H1 (cell line): ENCODE measurements around the gene GSC. TPM values are rescaled to one million over a fixed set of nuclear protein-coding genes. Genes with fewer than 3 reads are reported as not detected.

Experiments
- CTCF ChIA-PET: fragments of 300-600 bp; sonication (Branson Sonifier 250); formaldehyde crosslinking; loops from one replicate; lab custom pipeline; 2021; ENCODE audit not compliant: partially characterized antibody; lab: Charles Lee
- POLR2A ChIA-PET: fragments of 300-600 bp; sonication (Branson Sonifier 250); formaldehyde crosslinking; loops from one replicate; lab custom pipeline; 2021; ENCODE audit warnings: inconsistent platforms; ENCODE audit not compliant: partially characterized antibody; lab: Charles Lee
- DNase-seq, 2 experiments: peaks; one replicate each; pipeline versions ENCODE4 v3.0.0 to v3.0.0-alpha.2; 2010 to 2022; ENCODE audit warnings: low spot score in 2 of 2, low read depth in 1 of 2, mixed read lengths in 1 of 2
- FAIRE-seq: peaks from 2 replicates; lab custom pipeline; 2011; peaks lifted over from hg19 to GRCh38; lab: Jason Lieb, UNC
- H2AFZ ChIP-seq: 2 replicates; pipeline ENCODE4 v1.8.1; 2012; ENCODE audit warnings: low read length, inconsistent platforms
- H2AK5ac ChIP-seq: 2 replicates; pipeline ENCODE4 v1.6.1; 2013; ENCODE audit warnings: low read depth, low read length
- H2BK120ac ChIP-seq: replicated peaks from 2 replicates; pipeline ENCODE3; 2013; ENCODE audit warnings: low read depth, low read length, inconsistent platforms
- H2BK12ac ChIP-seq: 2 replicates; pipeline ENCODE4 v1.6.1; 2013; ENCODE audit warnings: low read depth, low read length
- H2BK15ac ChIP-seq: 2 replicates; pipeline ENCODE4 v1.6.1; 2013; ENCODE audit warnings: low read length
- H2BK20ac ChIP-seq: 2 replicates; pipeline ENCODE4 v1.6.1; 2013; ENCODE audit warnings: low read length
- H2BK5ac ChIP-seq: 2 replicates; pipeline ENCODE4 v1.6.1; 2013; ENCODE audit warnings: low read depth, low read length
- H3K14ac ChIP-seq: 2 replicates; pipeline ENCODE4 v1.6.1; 2013; ENCODE audit warnings: inconsistent platforms; ENCODE audit not compliant: insufficient read length
- H3K18ac ChIP-seq: 2 replicates; pipeline ENCODE4 v1.6.1; 2013; ENCODE audit warnings: low read length; ENCODE audit errors: extremely low read depth
- H3K23ac ChIP-seq: 2 replicates; pipeline ENCODE4 v1.6.1; 2013; ENCODE audit warnings: inconsistent platforms; ENCODE audit not compliant: insufficient read length
- H3K23me2 ChIP-seq: 2 replicates; pipeline ENCODE4 v1.6.1; 2013; ENCODE audit warnings: low read depth, low read length
- H3K27ac ChIP-seq: 2 replicates; pipeline ENCODE4 v1.6.1; 2011; ENCODE audit warnings: low read depth, low read length, inconsistent platforms
- H3K27me3 ChIP-seq, 4 experiments: replicated peaks in 1 of 4; 1 replicate in 1 of 4; 2 replicates in 3 of 4; pipeline versions ENCODE4 v1.6.1 to v1.8.1; 2011 to 2013; ENCODE audit warnings: low read length in 3 of 4, mild to moderate bottlenecking in 3 of 4, inconsistent platforms in 2 of 4, mixed read lengths in 2 of 4, moderate library complexity in 1 of 4; ENCODE audit not compliant: control insufficient read depth in 3 of 4, insufficient read depth in 3 of 4; ENCODE audit errors: extremely low read depth in 1 of 4
- H3K36me3 ChIP-seq, 4 experiments: 2 replicates each; pipeline versions ENCODE4 v1.6.1 to v1.8.1; 2011 to 2013; ENCODE audit warnings: mild to moderate bottlenecking in 4 of 4, low read length in 3 of 4, moderate library complexity in 2 of 4, control low read depth in 1 of 4, inconsistent platforms in 1 of 4; ENCODE audit not compliant: insufficient read depth in 4 of 4, control insufficient read depth in 2 of 4
- H3K4ac ChIP-seq: replicated peaks from 2 replicates; pipeline ENCODE3; 2013; ENCODE audit warnings: low read length, low read depth, mixed read lengths, inconsistent platforms; ENCODE audit not compliant: insufficient read length
- H3K4me1 ChIP-seq, 4 experiments: replicated peaks in 1 of 4; 1 replicate in 1 of 4; 2 replicates in 3 of 4; pipeline versions ENCODE4 v1.6.1 to v1.8.1; 2011 to 2013; ENCODE audit warnings: low read length in 3 of 4, inconsistent platforms in 2 of 4, mixed read lengths in 1 of 4; ENCODE audit not compliant: insufficient read depth in 4 of 4, control insufficient read depth in 3 of 4
- H3K4me2 ChIP-seq, 2 experiments: 2 replicates each; pipeline versions ENCODE4 v1.6.1 to v1.8.1; 2011 to 2013; ENCODE audit warnings: low read depth in 2 of 2, low read length in 2 of 2, control low read depth in 1 of 2, inconsistent platforms in 1 of 2, mild to moderate bottlenecking in 1 of 2; ENCODE audit not compliant: insufficient read depth in 1 of 2
- H3K4me3 ChIP-seq, 4 experiments: fragments of 200-600, 300-600 bp in 1 of 4; sonication (generic), shearing (Covaris generic), sonication (Bioruptor Twin) in 1 of 4; 2 replicates each; pipeline versions ENCODE4 v1.5.1 to v1.8.1; 2011 to 2016; ENCODE audit warnings: low read length in 4 of 4, low read depth in 3 of 4, control low read depth in 2 of 4, inconsistent platforms in 2 of 4, mild to moderate bottlenecking in 2 of 4, mixed read lengths in 1 of 4, moderate library complexity in 1 of 4; ENCODE audit not compliant: insufficient read depth in 2 of 4; ENCODE audit errors: extremely low read depth in 1 of 4
- H3K56ac ChIP-seq: replicated peaks from 2 replicates; pipeline ENCODE3; 2013; ENCODE audit warnings: low read depth, mild to moderate bottlenecking, mixed read lengths, low read length, inconsistent platforms; ENCODE audit not compliant: insufficient read length
- H3K79me1 ChIP-seq: 2 replicates; pipeline ENCODE4 v1.6.1; 2013; ENCODE audit warnings: low read depth, low read length, control low read depth
- H3K79me2 ChIP-seq, 2 experiments: 2 replicates each; pipeline versions ENCODE4 v1.6.1 to v1.8.1; 2012 to 2013; ENCODE audit warnings: low read length in 2 of 2, mild to moderate bottlenecking in 2 of 2, inconsistent platforms in 1 of 2; ENCODE audit not compliant: insufficient read depth in 2 of 2, control insufficient read depth in 1 of 2
- H3K9ac ChIP-seq, 4 experiments: replicated peaks in 1 of 4; 1 replicate in 1 of 4; 2 replicates in 3 of 4; pipeline versions ENCODE4 v1.6.1 to v1.8.1; 2011 to 2013; ENCODE audit warnings: low read depth in 3 of 4, low read length in 3 of 4, control low read depth in 2 of 4, mild to moderate bottlenecking in 2 of 4, moderate library complexity in 2 of 4, inconsistent platforms in 1 of 4; ENCODE audit errors: extremely low read depth in 1 of 4
- H3K9me3 ChIP-seq, 2 experiments: 2 replicates each; pipeline versions ENCODE4 v1.6.1 to v1.8.1; 2012 to 2013; ENCODE audit warnings: mild to moderate bottlenecking in 2 of 2, moderate library complexity in 2 of 2, control low read depth in 1 of 2, inconsistent platforms in 1 of 2, low read depth in 1 of 2, low read length in 1 of 2, mixed read lengths in 1 of 2; ENCODE audit not compliant: insufficient read depth in 2 of 2
- H4K20me1 ChIP-seq, 2 experiments: replicated peaks in 1 of 2; 2 replicates each; pipeline versions ENCODE3 to v1.8.1; 2011 to 2013; ENCODE audit warnings: inconsistent platforms in 2 of 2, low read length in 2 of 2, mild to moderate bottlenecking in 1 of 2; ENCODE audit not compliant: insufficient read depth in 2 of 2, control insufficient read depth in 1 of 2
- H4K5ac ChIP-seq: 2 replicates; pipeline ENCODE4 v1.6.1; 2013; ENCODE audit warnings: low read length, low read depth, mixed read lengths, inconsistent platforms; ENCODE audit not compliant: insufficient read length
- H4K8ac ChIP-seq: 2 replicates; pipeline ENCODE4 v1.8.0; 2013; ENCODE audit warnings: mild to moderate bottlenecking, moderate library complexity, low read length, inconsistent platforms; ENCODE audit not compliant: insufficient read depth; ENCODE audit errors: extremely low read depth
- H4K91ac ChIP-seq: replicated peaks from 2 replicates; pipeline ENCODE3; 2013; ENCODE audit warnings: low read length, mixed read lengths, inconsistent platforms; ENCODE audit not compliant: insufficient read length
- BACH1 ChIP-seq: IDR thresholded peaks from 2 replicates; pipeline ENCODE4 v1.6.1; 2012; ENCODE audit warnings: low read length, improper control_type of control experiment
- CTCF ChIP-seq, 3 experiments: IDR thresholded peaks; 1 replicate in 2 of 3; 2 replicates in 1 of 3; pipeline versions ENCODE4 v1.5.1 to v1.6.1; 2011; ENCODE audit warnings: low read length in 3 of 3, mild to moderate bottlenecking in 3 of 3, inconsistent platforms in 2 of 3, low read depth in 1 of 3, moderate library complexity in 1 of 3; ENCODE audit not compliant: insufficient read depth in 1 of 3; ENCODE audit errors: control extremely low read depth in 1 of 3
- MAX ChIP-seq: IDR thresholded peaks from 2 replicates; pipeline ENCODE4 v1.6.1; 2012; ENCODE audit warnings: inconsistent platforms
- PHF8 ChIP-seq: fragments of 200-600 bp; sonication (generic); conservative IDR thresholded peaks from 2 replicates; pipeline ENCODE4 v1.7.1; 2012; ENCODE audit warnings: low read depth, mild to moderate bottlenecking, inconsistent platforms, low read length, moderate library complexity
- POLR2AphosphoS5 ChIP-seq: IDR thresholded peaks from 2 replicates; pipeline ENCODE4 v1.6.1; 2011; ENCODE audit warnings: low read depth, low read length
- RBBP5 ChIP-seq: IDR thresholded peaks from 2 replicates; pipeline ENCODE4 v1.7.1; 2012; ENCODE audit warnings: low read depth, mild to moderate bottlenecking, inconsistent platforms, low read length, moderate library complexity, borderline replicate concordance
- SIX5 ChIP-seq: IDR thresholded peaks from 2 replicates; pipeline ENCODE4 v1.6.1; 2011; ENCODE audit warnings: mild to moderate bottlenecking, low read depth, low read length
- TCF12 ChIP-seq: IDR thresholded peaks from 2 replicates; pipeline ENCODE4 v1.6.1; 2011; ENCODE audit warnings: low read depth, mild to moderate bottlenecking, low read length
- WGBS, 2 experiments: shearing (Covaris generic) in 1 of 2; methylation state at CpG; one replicate each; pipeline versions ENCODE4 v1.1.6 to v1.1.7; 2013 to 2015; ENCODE audit warnings: low lambda C conversion rate in 2 of 2, mixed read lengths in 2 of 2, inconsistent platforms in 1 of 2, low coverage in 1 of 2, missing lambda C conversion rate in 1 of 2; ENCODE audit not compliant: insufficient replicate concordance in 2 of 2, insufficient coverage in 1 of 2, insufficient read length in 1 of 2; ENCODE audit errors: extremely low coverage in 1 of 2, missing lambda C conversion rate in 1 of 2; 5-methylcytosine and 5-hydroxymethylcytosine counted together
- polyA plus RNA-seq, 7 experiments: library from polyadenylated mRNA; depleted of rRNA in 3 of 7; stranded (reverse) in 5 of 7; unstranded in 2 of 7; fragments of >200 nt in 5 of 7; fragments of 200-250 nt in 2 of 7; gene quantifications; 1 replicate in 5 of 7; 2 replicates in 1 of 7; 4 replicates in 1 of 7; pipeline versions ENCODE4 v1.2.1 to v1.2.3, GENCODE V29; 2011 to 2013; ENCODE audit warnings: missing spikeins in 2 of 7, mixed read lengths in 2 of 7
- total RNA-seq: library from RNA; stranded (reverse); fragmentation: NEBNext Ultra II Directional; extraction: Animal tissue kit (Norgen Biotek cat#: 25700); gene quantifications from 2 replicates; pipeline ENCODE4 v1.2.1, GENCODE V29; 2021

GSC gene
- total and polyA plus RNA-seq, 2 of the 8 experiments (the other 6 are each of a cell fraction or from before 2014, with no cell fraction given), result 0.17 to 0.54 TPM

DNA sequence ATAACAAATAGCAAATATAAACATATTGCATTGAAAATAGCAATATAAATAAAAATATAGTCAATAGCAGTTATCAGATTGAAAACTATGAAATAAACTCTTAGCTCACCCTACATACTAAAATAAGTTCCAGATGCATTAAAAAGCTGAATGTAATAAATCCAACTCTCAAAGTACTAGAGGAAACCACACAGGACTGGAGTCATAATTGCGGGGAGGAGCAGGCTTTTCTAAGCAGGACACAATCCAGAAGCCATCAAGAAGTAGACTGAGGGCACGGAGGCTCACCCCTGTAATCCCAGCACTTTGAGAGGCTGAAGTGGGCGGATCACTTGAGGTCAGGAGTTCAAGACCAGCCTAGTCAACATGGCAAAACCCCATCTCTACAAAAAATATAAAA is 22.2 kb downstream of the GSC start:
- FAIRE-seq (no peak), DNase-seq (no peak)
- H3K14ac ChIP-seq, result no peak overlapping the region
- TF ChIP-seq CTCF (IDR thresholded peaks at IDR 0.05; ENCODE audit: control extremely low read depth in 1 of 3, insufficient read depth in 1 of 3, low read depth in 1 of 3, low read length in 3 of 3), result no peak
- no peak for TF ChIP-seq MAX
- TF ChIP-seq BACH1, result no peak
- TF ChIP-seq SIX5, result no peak
- TF ChIP-seq TCF12, result no peak
- no peak for TF ChIP-seq PHF8
- TF ChIP-seq RBBP5, result no peak
- no peak for TF ChIP-seq POLR2AphosphoS5
- no peak overlapping the region for H3K23ac ChIP-seq
- H2BK20ac ChIP-seq, result no peak overlapping the region
- no peak overlapping the region for H3K4me2 ChIP-seq
- H2AK5ac ChIP-seq, result no peak overlapping the region
- no peaks in the 10 kb centered on the region for H3K23me2 ChIP-seq
- H3K4ac ChIP-seq, result no peak overlapping the region
- WGBS, 2 experiments, result 89% methylated on average over 3 of the region's 3 CpGs; no CpG with 5 or more reads in 1 of the 2 experiments
- no peak overlapping the region for H3K27ac ChIP-seq
- no peaks in the 10 kb centered on the region for H4K20me1 ChIP-seq
- H3K4me1 ChIP-seq, result no peaks in the 10 kb centered on the region
- no peak overlapping the region for H3K4me3 ChIP-seq
- H3K9me3 ChIP-seq, result no peaks in the 10 kb centered on the region
- H4K5ac ChIP-seq, result no peak overlapping the region
- H2BK5ac ChIP-seq, result no peak overlapping the region
- H3K79me2 ChIP-seq, result no peaks in the 10 kb centered on the region
- H2BK120ac ChIP-seq, result no peak overlapping the region
- H3K56ac ChIP-seq, result no peak overlapping the region
- H2BK12ac ChIP-seq, result no peak overlapping the region
- no peak overlapping the region for H3K9ac ChIP-seq
- no peak overlapping the region for H4K91ac ChIP-seq
- no peak overlapping the region for H4K8ac ChIP-seq
- CTCF ChIA-PET, result interaction anchor here (0.6 to 4.5 kb wide), 25 partner anchors 9 to 799 kb away, joined by 3 to 40 read pairs (median 5); partner anchors contain the start of gene SERPINA5
- H2BK15ac ChIP-seq, result no peak overlapping the region
- H3K36me3 ChIP-seq, result no peaks in the 10 kb centered on the region
- no peaks in the 10 kb centered on the region for H3K27me3 ChIP-seq
- no peak overlapping the region for H2AFZ ChIP-seq
- POLR2A ChIA-PET, result no interaction called here
- H3K79me1 ChIP-seq, result no peaks in the 10 kb centered on the region
- no peak overlapping the region for H3K18ac ChIP-seq
